Retinal pigment epithelial cell (primary cell): ENCODE data around the gene PTPN3.

Experiments
- DNase-seq: peaks from one replicate; pipeline ENCODE4 v3.0.0-alpha.2; 2010; ENCODE audit warnings: low read depth
- H3K4me3 ChIP-seq: 2 replicates; pipeline ENCODE4 v1.5.1; 2011; ENCODE audit warnings: mild to moderate bottlenecking, low read length, control low read depth, moderate library complexity
- CTCF ChIP-seq: conservative IDR thresholded peaks from 2 replicates; pipeline ENCODE4 v1.5.1; 2011; ENCODE audit warnings: low read depth, low read length, control low read depth, inconsistent platforms

PTPN3 gene

GRCh38 chr9:109437286-109437685, 60.8 kb downstream of the PTPN3 start:
- no peak for DNase-seq
- no peak for TF ChIP-seq CTCF
- H3K4me3 ChIP-seq: no peak overlapping the region

- H3K4me3 ChIP-seq: no peak overlapping the region
- TF ChIP-seq CTCF: no peak
- DNase-seq: no peak
These were observed 62.0 kb downstream of the PTPN3 start for GRCh38 chr9:109436071-109436470.

- no peak overlapping the region for H3K4me3 ChIP-seq
- DNase-seq: no peak
- no peak for TF ChIP-seq CTCF
These were observed 64.6 kb downstream of the PTPN3 start for GRCh38 chr9:109433476-109433875.

GRCh38 chr9:109430231-109430630, 67.9 kb downstream of the PTPN3 start:
- no peak overlapping the region for H3K4me3 ChIP-seq
- TF ChIP-seq CTCF: no peak

GRCh38 chr9:109428854-109429253, 69.3 kb downstream of the PTPN3 start:
- DNase-seq: no peak
- TF ChIP-seq CTCF: no peak
- no peak overlapping the region for H3K4me3 ChIP-seq

More at GRCh38 chr9:109430231-109430630, 67.9 kb downstream of the PTPN3 start:
- no peak for DNase-seq

- DNase-seq: peak; percentile 46
- no peak overlapping the region for H3K4me3 ChIP-seq
- TF ChIP-seq CTCF: no peak
These were observed 70.2 kb downstream of the PTPN3 start for GRCh38 chr9:109427886-109428285.

- no peak for TF ChIP-seq CTCF
- DNase-seq: no peak
These were observed 71.3 kb downstream of the PTPN3 start for GRCh38 chr9:109426626-109427402.

More at GRCh38 chr9:109426626-109427402, 71.3 kb downstream of the PTPN3 start:
- no peak overlapping the region for H3K4me3 ChIP-seq
